Activated T-helper 1 cell treated with Interleukin-2 at 50 U/mL for 16 hours (primary cell): ENCODE results near the gene ZBP1.
"Not testable (repeated sequence)": the region's sequence is repeated elsewhere in the genome, so short reads cannot be mapped to it uniquely, and the experiment has no call there.

Experiments used
- DNase-seq: peaks from one replicate; pipeline ENCODE4 v3.0.0-alpha.2; 2020; ENCODE audit warnings: low read depth

ZBP1 gene

GRCh38 chr20:57638895-57639236, 18.6 kb upstream of the ZBP1 start:
- no peak for DNase-seq

- DNase-seq: no peak
Measured at GRCh38 chr20:57638173-57638894, 18.1 kb upstream of the ZBP1 start.

GRCh38 chr20:57633945-57634491, 13.8 kb upstream of the ZBP1 start:
- DNase-seq: no peak

- DNase-seq: no peak
Measured at GRCh38 chr20:57632286-57632685, 12.1 kb upstream of the ZBP1 start.

- DNase-seq: no peak
Measured at GRCh38 chr20:57630061-57630460, 9.8 kb upstream of the ZBP1 start.

- DNase-seq: not testable (repeated sequence)
Measured at GRCh38 chr20:57629491-57629901, 9.3 kb upstream of the ZBP1 start.

- DNase-seq: not testable (repeated sequence)
Measured at GRCh38 chr20:57628962-57629308, 8.7 kb upstream of the ZBP1 start.

- peak; percentile 26 for DNase-seq
Measured at GRCh38 chr20:57628047-57628961, 8.1 kb upstream of the ZBP1 start.

- no peak for DNase-seq
Measured at GRCh38 chr20:57627339-57627738, 7.1 kb upstream of the ZBP1 start.

GRCh38 chr20:57625978-57626377, 5.8 kb upstream of the ZBP1 start:
- DNase-seq: no peak

- no peak for DNase-seq
Measured at GRCh38 chr20:57625181-57625958, 5.1 kb upstream of the ZBP1 start.

- DNase-seq: no peak
Measured at GRCh38 chr20:57624124-57624523, 3.9 kb upstream of the ZBP1 start.

GRCh38 chr20:57622579-57623381, 2.6 kb upstream of the ZBP1 start:
- peak; percentile 54 for DNase-seq

GRCh38 chr20:57622201-57622570, 2.0 kb upstream of the ZBP1 start:
- DNase-seq: no peak

- DNase-seq: no peak
Measured at GRCh38 chr20:57621421-57622200, 1.4 kb upstream of the ZBP1 start.

- no peak for DNase-seq
Measured at GRCh38 chr20:57620999-57621398, 773 bp upstream of the ZBP1 start.

GRCh38 chr20:57619051-57619831, 985 bp downstream of the ZBP1 start:
- DNase-seq: peak; percentile 55

- no peak for DNase-seq
Measured at GRCh38 chr20:57618764-57619050, 1.5 kb downstream of the ZBP1 start.

- peak; percentile 20 for DNase-seq
Measured at GRCh38 chr20:57618091-57618763, 2.0 kb downstream of the ZBP1 start.
